ENCODE measurements around the gene NCEH1.

NCEH1 gene

GRCh38 chr3:172592898-172593669 lies 117.8 kb downstream of the NCEH1 start:
- ATAC-seq = no peak

GRCh38 chr3:172591876-172592771 lies 118.7 kb downstream of the NCEH1 start:
- ATAC-seq = no peak
- TF ChIP-seq ZFP30 (CRISPR knock-in tag; IDR thresholded peaks at IDR 0.05) (no peak), TOX (CRISPR knock-in tag; IDR thresholded peaks at IDR 0.05; ENCODE audit: borderline replicate concordance) (no peak), OSR1 (CRISPR knock-in tag; IDR thresholded peaks at IDR 0.05) (no peak), ZC3H10 (CRISPR knock-in tag; IDR thresholded peaks at IDR 0.05) (no peak), PPARA (CRISPR knock-in tag; IDR thresholded peaks at IDR 0.05; ENCODE audit: borderline replicate concordance) (no peak), GLIS3 (CRISPR knock-in tag; IDR thresholded peaks at IDR 0.05) (no peak), ZNF70 (CRISPR knock-in tag; IDR thresholded peaks at IDR 0.05) (no peak), SNAI2 (CRISPR knock-in tag; IDR thresholded peaks at IDR 0.05) (no peak), ZFP3 (CRISPR knock-in tag; IDR thresholded peaks at IDR 0.05) (no peak), POU6F1 (CRISPR knock-in tag; IDR thresholded peaks at IDR 0.05; ENCODE audit: borderline replicate concordance, low read depth) (no peak), ESRRG (CRISPR knock-in tag; IDR thresholded peaks at IDR 0.05) (no peak), TSHZ2 (CRISPR knock-in tag; IDR thresholded peaks at IDR 0.05) (no peak), CSDC2 (CRISPR knock-in tag; IDR thresholded peaks at IDR 0.05) (no peak)
- TF ChIP-seq, protein P1, sequence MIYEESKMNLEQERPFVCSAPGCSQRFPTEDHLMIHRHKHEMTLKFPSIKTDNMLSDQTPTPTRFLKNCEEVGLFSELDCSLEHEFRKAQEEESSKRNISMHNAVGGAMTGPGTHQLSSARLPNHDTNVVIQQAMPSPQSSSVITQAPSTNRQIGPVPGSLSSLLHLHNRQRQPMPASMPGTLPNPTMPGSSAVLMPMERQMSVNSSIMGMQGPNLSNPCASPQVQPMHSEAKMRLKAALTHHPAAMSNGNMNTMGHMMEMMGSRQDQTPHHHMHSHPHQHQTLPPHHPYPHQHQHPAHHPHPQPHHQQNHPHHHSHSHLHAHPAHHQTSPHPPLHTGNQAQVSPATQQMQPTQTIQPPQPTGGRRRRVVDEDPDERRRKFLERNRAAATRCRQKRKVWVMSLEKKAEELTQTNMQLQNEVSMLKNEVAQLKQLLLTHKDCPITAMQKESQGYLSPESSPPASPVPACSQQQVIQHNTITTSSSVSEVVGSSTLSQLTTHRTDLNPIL (CRISPR knock-in tag; IDR thresholded peaks at IDR 0.05; ENCODE audit: low read depth) = no peak

More at GRCh38 chr3:172592898-172593669, 117.8 kb downstream of the NCEH1 start:
- TF ChIP-seq POU6F1 (CRISPR knock-in tag; IDR thresholded peaks at IDR 0.05; ENCODE audit: borderline replicate concordance, low read depth) (no peak), TOX (CRISPR knock-in tag; IDR thresholded peaks at IDR 0.05; ENCODE audit: borderline replicate concordance) (no peak), ZNF70 (CRISPR knock-in tag; IDR thresholded peaks at IDR 0.05) (no peak), PATZ1 (CRISPR knock-in tag; IDR thresholded peaks at IDR 0.05; ENCODE audit: borderline replicate concordance) (no peak), OSR1 (CRISPR knock-in tag; IDR thresholded peaks at IDR 0.05) (no peak), ZFP30 (CRISPR knock-in tag; IDR thresholded peaks at IDR 0.05) (no peak), ZNF565 (CRISPR knock-in tag; conservative IDR thresholded peaks at IDR 0.05; ENCODE audit: low read depth) (no peak), ZFP3 (CRISPR knock-in tag; IDR thresholded peaks at IDR 0.05) (no peak)

- ATAC-seq = no peak
- no peak for TF ChIP-seq CSRNP3 (CRISPR knock-in tag; IDR thresholded peaks at IDR 0.05)
- no peak for TF ChIP-seq SNAI2 (CRISPR knock-in tag; IDR thresholded peaks at IDR 0.05)
- no peak for TF ChIP-seq GLIS3 (CRISPR knock-in tag; IDR thresholded peaks at IDR 0.05)
- TF ChIP-seq POU6F1 (CRISPR knock-in tag; IDR thresholded peaks at IDR 0.05; ENCODE audit: borderline replicate concordance, low read depth) = no peak
Measured at GRCh38 chr3:172591125-172591605, 119.7 kb downstream of the NCEH1 start.

Data from SK-N-SH treated with all-trans-retinoic acid at 6 μM for 48 hours (cell line).